Measurements from ENCODE around the gene SDSL. TPM values are rescaled to one million over a fixed set of nuclear protein-coding genes. Genes with fewer than 3 reads are reported as not detected.

Gene SDSL
- total RNA-seq, 1 experiment from 2014 or later: 0.46 TPM

GRCh38 chr12:113476176-113476986, 54.2 kb downstream of the SDSL start:
- no peak overlapping the region for H3K56ac ChIP-seq (ENCODE audit: insufficient read length, low read depth, low read length)
- no peaks in the 10 kb centered on the region for H3K79me1 ChIP-seq (ENCODE audit: insufficient read depth, low read depth, low read length, poor library complexity, severe bottlenecking)
- no peaks in the 10 kb centered on the region for H3K79me2 ChIP-seq (ENCODE audit: insufficient read depth, low read length)
- peaks cover 0 to 13% (median 0%) of the 10 kb centered on the region in 3 experiments; a peak in 3 of 7 replicates for H3K36me3 Mint-ChIP-seq (ENCODE audit: insufficient read depth in 1 of 3, low read depth in 3 of 3)
- peaks cover 0 to 7% of the 10 kb centered on the region in 2 experiments; a peak in 3 of 5 replicates for H3K9me3 Mint-ChIP-seq
- H3K18ac ChIP-seq (ENCODE audit: insufficient read length, low read depth, low read length): no peak overlapping the region
- peak overlapping the region; percentile 41 to 75 for H3K4me3 Mint-ChIP-seq
- H2BK120ac ChIP-seq (ENCODE audit: low read depth, low read length, poor library complexity, severe bottlenecking): no peak overlapping the region
- H3K9me3 ChIP-seq (ENCODE audit: control insufficient read depth, low read depth, low read length): no peaks in the 10 kb centered on the region
- no peak for TF ChIP-seq CTCF (conservative IDR thresholded peaks at IDR 0.05)
- no peak overlapping the region for H4K91ac ChIP-seq (ENCODE audit: insufficient read length, low read depth, low read length)
- no peak overlapping the region for H4K8ac ChIP-seq (replicated peaks; ENCODE audit: insufficient read length, low read depth, low read length)
- no peak overlapping the region for H2BK15ac ChIP-seq (ENCODE audit: low read depth, low read length)
- WGBS (ENCODE audit: extremely low coverage, insufficient read length, low lambda C conversion rate): no CpG with 5 or more reads among the region's 58 CpGs
- H4K20me1 ChIP-seq (ENCODE audit: control insufficient read depth, insufficient read depth, insufficient read length): no peaks in the 10 kb centered on the region
- peaks cover 90% of the 10 kb centered on the region for H3K27me3 ChIP-seq (ENCODE audit: insufficient read depth, low read length)
- H3K27ac ChIP-seq (ENCODE audit: insufficient read length, low read depth, low read length): no peak overlapping the region
- H3K4me1 ChIP-seq (ENCODE audit: insufficient read depth, low read length): peaks cover 4% of the 10 kb centered on the region; the same call in 1 of the 2 replicates
- no peak overlapping the region for H2AFZ ChIP-seq (ENCODE audit: low read length)
- no peak overlapping the region for H3K14ac ChIP-seq (ENCODE audit: insufficient read depth, low read length)
- H2BK20ac ChIP-seq (ENCODE audit: low read depth, low read length, poor library complexity, severe bottlenecking): no peak overlapping the region
- no peak overlapping the region for H3T11ph ChIP-seq (ENCODE audit: low read length)
- H4K5ac ChIP-seq (ENCODE audit: insufficient read length, low read depth, low read length): no peak overlapping the region
- no peak overlapping the region for H3K9ac ChIP-seq (ENCODE audit: extremely low read depth, insufficient read length, low read length)
- H3K27me3 Mint-ChIP-seq (ENCODE audit: low read depth): peaks cover 98% of the 10 kb centered on the region
- no peak for DNase-seq
- H3K4me2 ChIP-seq (ENCODE audit: insufficient read depth, insufficient read length, low read length): peak overlapping the region; percentile 48
- no peak overlapping the region for H2BK5ac ChIP-seq (ENCODE audit: insufficient read length, low read length)
- no peak overlapping the region for H3K4ac ChIP-seq (ENCODE audit: low read depth, low read length)
- peaks cover 70 to 81% of the 10 kb centered on the region in 2 experiments for H3K4me1 Mint-ChIP-seq
- H3K23me2 ChIP-seq (ENCODE audit: insufficient read length, low read depth, low read length, poor library complexity, severe bottlenecking): peaks cover 47% of the 10 kb centered on the region
- H3K27ac Mint-ChIP-seq: no peak overlapping the region
- no peak overlapping the region for H2AK5ac ChIP-seq (ENCODE audit: insufficient read length, low read length)
- no peak overlapping the region for H2BK12ac ChIP-seq (ENCODE audit: insufficient read length, low read depth, low read length)
- no peak overlapping the region for H3K23ac ChIP-seq (ENCODE audit: insufficient read length, low read depth, low read length)
